Dedifferentiated amniotic fluid mesenchymal stem cell (primary cell): ENCODE results near the gene MLLT10.

ENCODE experiments used
- DNase-seq: peaks from one replicate; pipeline ENCODE4 v3.0.0-alpha.2; 2016; ENCODE audit errors: extremely low spot score

The MLLT10 gene

GRCh38 chr10:21516242-21517131 is 17.5 kb upstream of the MLLT10 start:
- peak; percentile 45 for DNase-seq

DNA sequence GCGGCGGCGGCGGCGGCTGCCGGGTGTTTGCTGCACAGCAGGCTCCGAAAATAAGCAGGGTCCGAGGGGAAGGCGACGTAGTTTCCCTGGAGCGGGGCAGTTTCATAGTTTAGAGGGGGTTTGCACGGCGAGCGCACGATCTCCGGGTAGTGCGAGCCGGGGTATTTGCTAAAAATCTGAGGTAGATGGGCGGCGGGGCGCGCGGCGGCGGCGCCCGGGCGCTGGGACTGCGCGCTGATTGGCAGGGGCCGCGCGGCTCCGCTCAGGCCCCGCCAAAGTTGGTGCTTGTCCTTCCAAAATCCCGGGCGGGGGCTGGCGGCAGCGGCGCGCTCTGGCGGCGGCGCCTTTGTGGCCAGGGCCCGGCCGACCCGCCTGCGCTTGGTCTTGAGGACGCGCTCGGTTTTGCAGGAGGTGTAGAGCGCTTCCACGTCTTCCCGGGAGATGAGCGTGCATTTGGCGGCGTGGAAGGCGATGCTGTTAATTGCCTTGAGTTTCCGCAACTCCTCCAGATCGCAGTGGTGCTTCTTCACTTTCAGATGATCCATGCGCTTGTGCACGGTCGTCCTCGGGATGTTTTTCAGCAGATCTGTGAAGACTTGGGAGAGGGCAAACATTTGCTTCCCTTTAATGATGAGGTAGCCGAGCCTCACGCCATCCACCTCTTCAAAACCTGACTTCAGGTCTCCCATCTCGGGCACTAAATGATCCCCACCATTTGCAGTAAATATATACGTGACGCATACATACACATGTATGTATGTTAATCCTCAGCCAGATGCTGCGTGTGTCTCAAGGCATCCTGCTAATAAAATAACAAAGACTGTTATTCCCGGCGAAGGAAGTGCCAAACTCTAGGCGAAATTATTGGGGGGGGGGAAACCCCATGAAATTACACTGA is 16.6 kb upstream of the MLLT10 start:
- DNase-seq: no peak

DNA sequence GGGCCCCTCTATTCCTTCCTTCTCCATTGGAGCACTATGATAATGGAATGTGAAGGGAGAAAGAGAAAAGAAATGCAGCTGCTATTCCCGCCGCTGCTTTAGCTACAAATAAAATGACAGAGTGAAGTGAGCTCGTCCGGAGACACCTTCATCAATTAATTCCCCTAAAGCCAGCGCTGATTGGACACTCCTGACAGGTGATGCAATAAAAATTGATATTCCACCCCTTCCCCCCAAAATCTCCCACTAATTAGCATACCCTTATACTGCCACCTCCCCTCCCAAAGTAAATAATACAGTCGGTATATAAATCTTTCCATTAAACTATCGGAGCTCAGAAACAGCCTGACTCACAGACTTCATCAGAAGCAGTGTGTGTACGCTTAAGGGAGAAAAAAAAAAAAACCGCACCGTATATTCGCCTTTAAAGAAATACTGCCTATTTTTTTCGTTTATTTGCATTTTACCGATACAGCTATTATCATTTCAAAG is 15.8 kb upstream of the MLLT10 start:
- DNase-seq: no peak

DNA sequence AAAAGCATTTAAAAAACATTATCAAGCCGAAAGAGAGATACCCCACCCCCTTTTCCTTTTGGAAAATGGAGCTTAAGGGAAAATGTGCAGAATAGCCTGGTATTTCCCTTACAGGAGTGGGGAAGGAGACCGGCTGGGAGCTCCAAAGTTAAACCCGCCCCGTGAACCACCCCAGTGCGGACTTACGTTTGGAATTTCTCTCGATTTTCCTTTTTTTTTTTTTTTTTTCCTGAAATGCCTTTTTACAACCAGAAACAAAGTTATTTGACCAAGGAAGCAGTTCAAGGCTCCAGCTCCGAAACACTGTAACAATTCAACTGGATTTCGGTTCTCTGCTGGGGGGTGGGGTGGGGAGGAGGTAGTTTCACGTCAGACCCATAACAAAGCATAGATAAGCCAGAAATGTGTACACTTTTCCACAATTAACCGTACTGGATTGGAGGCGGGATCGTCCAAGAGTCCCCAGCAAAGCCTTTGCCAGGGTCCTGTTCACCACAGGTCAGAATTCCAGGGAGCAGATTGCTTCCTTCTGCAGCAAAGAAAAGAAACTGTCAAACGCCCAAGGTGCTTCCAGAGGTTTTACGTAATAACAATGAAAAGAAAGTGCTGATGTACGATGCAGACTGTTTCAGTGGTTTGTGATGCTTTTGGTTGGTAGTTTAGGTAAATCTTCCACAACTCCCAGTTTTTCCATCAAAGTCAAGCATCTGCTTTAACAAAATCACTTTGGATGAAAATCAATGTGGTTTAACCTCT is 15.2 kb upstream of the MLLT10 start:
- no peak for DNase-seq

- no peak for DNase-seq
Observed at GRCh38 chr10:21519397-21519933, 14.6 kb upstream of the MLLT10 start.

DNA sequence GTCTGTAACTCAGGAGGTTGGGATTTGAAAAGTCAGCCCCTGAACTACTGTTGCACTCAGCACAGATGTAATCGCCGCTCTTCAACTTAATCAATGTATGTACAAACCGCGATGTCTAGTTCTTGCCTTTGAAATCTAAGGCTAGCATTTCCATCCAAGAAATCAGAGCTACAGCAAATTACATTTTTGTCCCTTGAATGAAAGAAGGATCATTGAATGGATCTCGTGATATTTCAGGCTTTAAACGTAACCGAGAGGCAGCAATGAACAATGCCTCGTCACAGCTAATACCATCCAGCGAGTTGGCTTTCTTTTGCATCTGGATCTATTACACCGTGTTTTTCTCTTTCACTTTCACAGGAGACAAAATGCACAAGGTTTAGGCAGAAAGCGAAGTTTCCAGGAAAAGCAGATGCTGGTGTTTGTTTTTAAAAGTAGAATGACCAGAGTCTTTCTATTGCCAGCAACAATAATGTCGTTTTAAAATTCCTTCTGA is 14.0 kb upstream of the MLLT10 start:
- DNase-seq: peak; percentile 56

DNA sequence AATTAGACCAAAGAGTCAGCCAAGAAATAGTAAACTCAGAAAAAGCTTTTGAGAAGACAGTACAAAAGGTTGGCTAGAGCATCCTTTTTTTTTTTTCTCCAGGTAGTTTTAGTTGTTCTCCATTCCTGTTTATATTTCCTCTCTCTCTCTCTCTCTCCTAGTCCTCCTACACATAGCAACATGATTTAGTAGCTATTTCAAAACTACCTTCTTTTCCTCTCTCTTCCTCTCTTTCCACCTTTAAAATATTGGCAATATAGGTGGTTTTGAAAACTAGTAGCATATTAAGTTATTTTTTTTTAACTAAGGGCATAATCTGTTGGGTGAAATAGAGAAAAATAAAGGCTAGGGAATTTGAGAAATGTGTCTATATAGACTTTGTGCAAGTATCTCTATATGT is 13.5 kb upstream of the MLLT10 start:
- DNase-seq: no peak

DNA sequence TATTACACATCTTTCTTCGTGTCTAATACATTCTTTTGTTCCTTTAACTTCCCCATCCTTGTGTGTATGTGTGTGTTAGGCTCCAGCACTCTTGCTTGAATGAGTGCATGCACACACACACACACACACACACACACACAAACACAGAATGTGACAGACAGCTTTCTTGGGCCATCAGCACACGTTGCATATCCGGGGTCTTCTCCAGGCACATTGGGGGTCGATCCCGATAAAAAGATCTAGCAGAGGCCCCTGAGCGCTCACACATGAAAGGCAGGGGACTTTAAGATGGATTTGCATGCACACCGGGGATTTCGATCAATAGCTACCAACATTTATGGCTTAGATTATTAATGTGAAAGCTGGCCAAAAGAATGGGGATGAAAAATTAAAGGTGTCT is 13.1 kb upstream of the MLLT10 start:
- DNase-seq: no peak

DNA sequence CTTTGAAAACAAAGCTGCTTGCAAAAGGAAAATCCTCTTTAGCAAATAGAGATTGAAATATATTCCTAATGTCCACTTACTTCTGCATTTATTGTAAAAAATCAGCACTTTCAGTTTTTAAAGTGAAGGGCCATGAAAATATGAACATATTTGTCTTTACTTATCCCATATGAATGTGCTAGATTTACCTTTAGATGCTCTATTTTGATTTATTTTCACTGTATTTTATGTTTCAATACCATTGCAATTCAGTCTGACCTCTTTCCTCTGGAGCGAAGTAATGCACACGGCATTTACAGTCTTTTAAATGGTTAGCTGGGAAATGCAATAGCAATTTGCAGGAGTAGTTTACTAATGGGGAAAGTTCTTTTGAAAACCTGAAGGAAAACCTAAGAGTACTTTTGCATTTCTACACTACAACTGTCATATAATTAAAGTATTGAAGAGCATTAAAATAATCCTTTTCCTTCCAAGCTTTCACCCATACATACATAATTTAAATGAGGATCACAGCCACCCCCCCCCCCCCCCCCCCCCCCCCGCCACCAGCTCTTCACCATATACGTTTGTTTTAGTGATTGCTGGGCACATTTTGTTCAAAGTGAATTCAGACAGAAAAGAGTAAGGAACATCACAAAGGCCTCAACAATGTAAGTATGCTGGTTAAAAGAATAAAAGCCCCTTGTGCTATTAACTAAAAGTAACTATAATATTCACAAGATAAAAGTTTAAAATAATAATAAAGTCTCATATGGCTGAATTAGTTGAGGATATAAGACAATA is 12.1 kb upstream of the MLLT10 start:
- DNase-seq: no peak

- DNase-seq: no peak
Observed at GRCh38 chr10:21522631-21523406, 11.2 kb upstream of the MLLT10 start.

- no peak for DNase-seq
Observed at GRCh38 chr10:21523557-21524008, 10.4 kb upstream of the MLLT10 start.

- DNase-seq: no peak
Observed at GRCh38 chr10:21524131-21524525, 9.9 kb upstream of the MLLT10 start.

GRCh38 chr10:21524526-21525366 is 9.3 kb upstream of the MLLT10 start:
- DNase-seq: no peak

DNA sequence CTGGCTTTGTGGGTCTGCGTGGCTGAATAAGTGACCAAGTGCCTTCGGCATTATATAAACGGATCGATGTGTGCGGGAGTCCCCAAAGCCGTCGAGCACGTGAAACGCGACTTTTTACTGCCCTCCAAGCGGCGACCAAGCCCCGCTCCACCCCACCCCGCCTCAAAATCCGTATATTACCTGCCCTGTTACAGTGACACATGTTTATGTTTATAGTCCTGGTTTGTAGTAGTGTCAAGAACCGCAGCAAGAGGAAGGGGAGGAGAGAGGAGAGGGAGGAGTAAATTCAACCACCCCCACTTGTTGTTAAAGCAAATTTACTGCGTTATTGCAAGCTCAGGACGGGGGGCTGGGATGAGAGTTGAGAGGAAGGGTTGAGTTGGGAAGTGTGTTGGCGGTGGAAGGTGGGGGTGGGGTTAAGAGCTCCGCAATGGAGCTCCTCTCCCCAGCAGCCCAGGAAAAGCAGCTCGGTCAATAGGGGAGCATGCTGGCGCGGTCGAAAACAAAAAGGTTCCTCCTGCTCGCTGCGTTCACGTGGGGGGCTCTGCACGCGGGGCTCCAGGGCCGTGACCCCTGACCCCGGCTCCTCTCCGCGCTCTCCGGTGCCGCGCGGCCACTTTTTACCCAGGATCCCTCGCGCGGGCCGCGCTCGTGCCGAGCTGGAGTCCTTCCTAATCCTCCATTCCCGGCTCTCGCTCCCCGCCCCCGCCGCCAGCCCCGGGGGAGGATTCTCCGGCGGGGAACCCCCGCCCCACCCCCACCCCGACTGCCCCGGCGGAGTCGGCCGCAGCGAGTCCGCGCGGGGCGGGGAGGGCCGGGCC is 8.5 kb upstream of the MLLT10 start, which contains the start of gene SKIDA1:
Gene SKIDA1, minus strand, starts transcription at position 316 of the 821 bp plus-strand sequence. CDS start 7,860 bp downstream, outside the sequence.
- peak; percentile 53 for DNase-seq

DNA sequence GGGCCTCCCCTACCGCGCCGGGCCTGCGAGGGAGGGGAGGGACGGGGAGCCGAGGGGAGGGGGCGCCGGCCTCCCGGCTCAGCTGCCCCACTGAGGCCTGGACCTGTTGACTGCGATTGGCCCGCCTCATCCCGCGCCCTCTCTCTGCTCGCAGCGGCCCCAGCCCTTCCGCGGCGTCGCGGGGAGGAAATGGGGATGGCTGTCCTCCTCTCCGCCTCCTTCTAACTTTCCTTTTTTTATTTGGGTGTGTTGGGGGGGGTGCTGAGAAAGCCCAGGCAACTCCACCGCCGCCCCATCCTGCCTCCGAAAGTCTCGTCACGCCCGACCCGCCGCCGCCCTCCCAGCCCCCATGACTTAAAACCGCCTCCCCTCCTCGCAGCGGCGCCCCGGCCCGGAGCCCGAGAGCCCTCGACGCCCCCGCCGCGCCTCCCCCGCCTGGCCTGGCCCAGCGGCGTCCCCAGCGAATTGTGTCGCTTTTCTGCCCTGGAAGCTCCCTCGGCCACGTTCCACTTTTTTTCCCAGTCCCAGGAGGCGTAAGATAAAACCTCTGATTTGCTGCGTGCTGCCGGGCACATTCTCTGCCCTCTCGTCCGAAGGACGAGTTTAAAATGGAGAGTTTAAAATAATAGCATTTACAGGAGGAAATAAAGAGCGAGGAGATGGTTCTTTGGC is 7.7 kb upstream of the MLLT10 start:
- DNase-seq: peak; percentile 49

GRCh38 chr10:21526860-21527597 is 7.0 kb upstream of the MLLT10 start:
- peak; percentile 53 for DNase-seq
